GM13976 (cell line): ENCODE data around the gene COIL.

ENCODE experiments used
- DNase-seq: peaks from one replicate; pipeline ENCODE4 v3.0.0; 2012; ENCODE audit warnings: low spot score
- CTCF ChIP-seq: IDR thresholded peaks from 2 replicates; pipeline ENCODE4 v1.5.1; 2012; ENCODE audit warnings: borderline replicate concordance, mild to moderate bottlenecking; ENCODE audit not compliant: insufficient read depth; ENCODE audit errors: extremely low read depth, missing control alignments, control extremely low read depth
- in situ Hi-C: fragments of 300-500 bp; cut with MboI; formaldehyde crosslinking; loops from one replicate; pipeline ENCODE4 v1.12.0; 2022; ENCODE audit warnings: low sequenced_read_pairs, mixed read lengths, inconsistent platforms; ENCODE audit not compliant: unreplicated experiment

COIL gene

GRCh38 chr17:56978441-56979090, 17.7 kb upstream of the COIL start:
- in situ Hi-C loops = no loop called here
- peak; percentile 68 for DNase-seq
- no peak for TF ChIP-seq CTCF

GRCh38 chr17:56977673-56978395, 17.0 kb upstream of the COIL start, which contains the start of gene SCPEP1:
SCPEP1 (plus strand) TSS chr17:56978131; CDS start chr17:56978160, 29 bp downstream.
- peak; percentile 97 for DNase-seq
- no peak for TF ChIP-seq CTCF
- in situ Hi-C loops = no loop called here

- no peak for DNase-seq
- in situ Hi-C loops = no loop called here
- no peak for TF ChIP-seq CTCF
Measured at GRCh38 chr17:56976941-56977608, 16.2 kb upstream of the COIL start.

GRCh38 chr17:56975656-56976055, 14.8 kb upstream of the COIL start:
- no peak for DNase-seq
- in situ Hi-C loops = no loop called here
- TF ChIP-seq CTCF = no peak

GRCh38 chr17:56974055-56974454, 13.2 kb upstream of the COIL start:
- no peak for TF ChIP-seq CTCF
- DNase-seq = no peak
- in situ Hi-C loops = no loop called here

GRCh38 chr17:56973520-56973919, 12.7 kb upstream of the COIL start:
- no peak for DNase-seq
- TF ChIP-seq CTCF = no peak
- in situ Hi-C loops = no loop called here
